HG03066 (cell line): ENCODE results near the gene RBM33.

Experiments
- ATAC-seq: cut with Tn5 transposase; IDR thresholded peaks from one replicate; pipeline ENCODE4 v1.9.1; 2021; ENCODE audit warnings: low read depth; ENCODE audit not compliant: unreplicated experiment

The RBM33 gene

DNA sequence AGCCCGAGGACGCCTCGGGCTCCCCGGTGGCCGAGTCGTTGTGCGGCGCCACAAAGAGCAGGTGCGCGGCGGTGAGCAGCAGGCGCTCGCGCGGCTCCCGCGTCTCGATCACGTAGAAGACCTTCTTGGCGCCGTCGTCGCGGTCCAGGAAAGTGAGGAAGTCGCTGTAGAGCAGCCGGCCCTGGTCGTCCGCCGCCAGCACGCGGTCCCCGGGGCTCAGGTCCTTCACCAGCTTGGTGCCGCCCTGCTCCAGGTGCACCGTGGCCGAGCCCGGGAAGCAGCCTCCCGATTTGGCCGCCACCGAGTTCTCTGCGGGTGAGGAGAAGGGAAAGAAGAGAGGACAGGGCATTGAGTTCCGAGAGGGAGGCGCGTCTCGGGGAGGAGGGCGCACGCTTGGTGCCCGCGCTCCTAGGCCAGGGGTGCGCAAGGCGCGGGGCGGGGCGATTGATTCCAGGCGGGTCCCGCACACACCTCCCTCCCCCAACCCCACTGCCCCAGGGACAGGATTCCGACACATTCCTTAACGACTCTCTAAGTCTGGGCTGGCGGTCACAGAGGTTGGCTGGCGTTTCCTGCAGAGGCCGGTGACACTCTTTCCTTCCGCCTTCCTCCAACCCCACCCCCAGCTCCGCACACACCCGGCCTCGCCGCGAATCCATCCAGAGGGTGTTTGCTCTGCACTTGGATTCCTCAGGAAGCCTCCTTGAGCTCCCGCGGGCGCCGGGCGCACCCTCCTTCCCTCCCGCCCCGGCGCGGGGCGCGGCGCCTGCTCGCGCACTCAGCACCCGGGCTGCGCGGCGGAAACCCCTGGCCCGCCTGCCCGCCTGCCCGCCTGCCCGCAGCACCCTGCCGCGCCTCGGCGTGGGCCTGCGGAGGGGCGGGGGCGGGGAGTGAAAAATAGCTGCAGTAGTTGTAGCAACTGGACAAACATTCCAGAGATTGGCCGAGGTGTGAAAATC, 159.2 kb downstream of the RBM33 start:
- no peak for ATAC-seq

- no peak for ATAC-seq
Observed at GRCh38 chr7:155804431-155804831, 160.0 kb downstream of the RBM33 start.

DNA sequence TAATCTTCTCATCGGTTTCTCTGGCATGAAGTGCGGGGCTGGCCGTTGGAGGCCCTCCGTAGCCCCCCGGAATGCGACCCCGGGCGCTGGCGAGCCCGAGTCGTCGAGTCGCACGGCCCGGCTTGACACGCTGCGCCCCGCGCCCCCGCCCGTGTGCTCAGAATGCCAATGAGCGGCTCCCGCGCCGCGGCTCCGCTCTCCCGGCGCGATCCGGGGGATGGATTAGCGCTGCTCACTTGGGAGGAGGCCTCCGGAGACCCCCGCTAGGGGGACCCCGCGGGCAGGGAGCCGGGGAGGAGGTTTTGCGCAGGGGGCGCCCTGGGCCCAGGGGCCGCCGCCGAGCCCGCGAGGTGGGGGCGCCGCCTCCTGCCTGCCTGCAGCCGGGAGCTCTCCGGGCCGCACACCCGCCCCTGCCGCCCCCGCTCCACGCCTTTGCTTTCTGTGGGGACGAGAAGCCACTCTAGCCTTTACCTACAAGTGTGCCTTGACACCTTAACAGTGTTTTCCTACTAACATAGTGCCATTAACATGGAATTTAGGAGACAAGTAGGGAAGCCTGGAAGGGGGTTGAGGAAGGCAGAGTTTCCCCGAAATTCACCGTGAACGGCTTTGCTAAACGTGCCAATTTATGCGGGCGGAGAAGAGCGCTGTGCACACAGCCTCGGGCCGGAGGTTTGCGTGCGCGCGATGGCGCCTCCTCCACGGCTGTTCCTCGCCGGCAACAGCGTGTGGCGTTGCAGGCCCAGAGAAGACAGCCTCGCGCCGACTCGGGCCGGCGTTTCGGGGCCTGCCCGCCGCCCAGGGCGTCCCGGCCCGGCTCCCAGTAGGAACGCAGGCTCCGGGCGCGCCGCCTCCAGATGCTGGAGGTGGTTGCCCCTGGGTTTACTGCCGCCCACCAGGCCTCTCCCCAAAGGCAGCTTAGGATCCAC, 160.7 kb downstream of the RBM33 start:
- ATAC-seq: peak; percentile 38

DNA sequence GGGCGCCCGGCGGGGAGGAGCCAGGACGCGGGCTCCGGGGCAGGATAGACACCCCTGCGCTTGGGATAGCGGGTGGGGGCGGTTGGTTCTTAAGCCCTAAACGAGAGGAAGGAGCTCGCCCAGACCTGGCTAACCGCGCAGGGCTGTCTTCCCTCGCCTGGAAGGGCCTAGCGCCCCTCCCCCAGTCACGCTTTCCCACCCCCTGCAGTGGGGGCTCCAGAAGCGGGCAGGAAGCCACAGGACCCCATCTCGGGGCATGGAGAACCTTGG, 161.3 kb downstream of the RBM33 start:
- no peak for ATAC-seq

DNA sequence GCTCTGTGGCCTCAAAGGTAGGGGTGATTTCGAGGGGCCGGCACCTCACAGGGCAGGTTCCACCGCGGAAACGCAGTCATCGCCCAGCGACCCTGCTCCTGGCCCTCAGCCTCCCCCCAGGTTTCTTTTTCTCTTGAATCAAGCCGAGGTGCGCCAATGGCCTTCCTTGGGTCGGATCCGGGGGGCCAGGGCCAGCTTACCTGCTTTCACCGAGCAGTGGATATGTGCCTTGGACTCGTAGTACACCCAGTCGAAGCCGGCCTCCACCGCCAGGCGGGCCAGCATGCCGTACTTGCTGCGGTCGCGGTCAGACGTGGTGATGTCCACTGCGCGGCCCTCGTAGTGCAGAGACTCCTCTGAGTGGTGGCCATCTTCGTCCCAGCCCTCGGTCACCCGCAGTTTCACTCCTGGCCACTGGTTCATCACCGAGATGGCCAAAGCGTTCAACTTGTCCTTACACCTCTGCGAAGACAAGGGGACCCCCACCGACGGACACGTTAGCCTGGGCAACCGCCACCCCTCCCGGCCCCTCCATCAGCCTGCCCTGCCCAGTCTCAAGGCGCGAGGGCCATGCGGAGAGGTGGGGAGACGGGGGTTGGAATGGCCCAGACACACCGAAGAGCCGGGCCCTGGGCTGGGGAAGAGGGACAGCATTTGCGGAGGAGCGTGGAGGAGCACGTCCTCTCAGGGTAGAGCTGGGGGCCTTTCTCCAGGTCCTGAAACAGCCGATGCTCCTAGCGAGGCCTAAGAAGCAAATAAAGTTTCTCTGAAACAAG, 161.8 kb downstream of the RBM33 start:
- no peak for ATAC-seq

DNA sequence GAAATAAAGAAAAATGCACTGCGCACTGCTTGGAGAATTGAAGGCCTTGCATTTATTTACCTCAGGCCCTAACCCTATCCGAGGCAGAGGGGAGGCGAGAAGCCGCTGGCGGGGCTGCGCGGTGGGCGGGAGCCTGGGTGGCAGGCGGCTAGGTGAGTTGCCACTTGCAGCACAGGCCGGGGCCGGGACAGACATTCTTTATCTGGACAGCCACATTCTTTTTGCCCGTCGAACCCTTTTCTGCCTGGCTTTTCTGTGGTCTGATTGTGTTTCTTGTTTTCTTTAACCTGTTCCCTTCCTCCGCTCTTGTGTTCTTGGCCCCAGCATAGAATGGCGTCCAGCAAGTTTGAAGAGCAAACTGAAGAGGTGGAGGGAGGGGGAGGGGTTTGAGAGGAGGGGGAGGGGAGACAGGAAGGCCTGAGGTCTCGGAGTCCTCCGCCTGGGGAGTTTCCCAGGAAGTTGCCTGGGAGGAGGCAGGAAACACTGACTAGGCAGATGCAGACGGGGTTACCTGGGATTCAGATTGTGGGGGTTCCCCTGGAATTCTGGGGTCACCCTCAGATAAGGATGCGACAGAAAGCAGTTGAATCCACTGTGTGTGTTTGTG, 162.7 kb downstream of the RBM33 start:
- no peak for ATAC-seq

- no peak for ATAC-seq
Observed at GRCh38 chr7:155807789-155808548, 163.5 kb downstream of the RBM33 start.

- no peak for ATAC-seq
Observed at GRCh38 chr7:155808549-155809331, 164.3 kb downstream of the RBM33 start.

GRCh38 chr7:155809332-155809946, 165.0 kb downstream of the RBM33 start:
- ATAC-seq: no peak

DNA sequence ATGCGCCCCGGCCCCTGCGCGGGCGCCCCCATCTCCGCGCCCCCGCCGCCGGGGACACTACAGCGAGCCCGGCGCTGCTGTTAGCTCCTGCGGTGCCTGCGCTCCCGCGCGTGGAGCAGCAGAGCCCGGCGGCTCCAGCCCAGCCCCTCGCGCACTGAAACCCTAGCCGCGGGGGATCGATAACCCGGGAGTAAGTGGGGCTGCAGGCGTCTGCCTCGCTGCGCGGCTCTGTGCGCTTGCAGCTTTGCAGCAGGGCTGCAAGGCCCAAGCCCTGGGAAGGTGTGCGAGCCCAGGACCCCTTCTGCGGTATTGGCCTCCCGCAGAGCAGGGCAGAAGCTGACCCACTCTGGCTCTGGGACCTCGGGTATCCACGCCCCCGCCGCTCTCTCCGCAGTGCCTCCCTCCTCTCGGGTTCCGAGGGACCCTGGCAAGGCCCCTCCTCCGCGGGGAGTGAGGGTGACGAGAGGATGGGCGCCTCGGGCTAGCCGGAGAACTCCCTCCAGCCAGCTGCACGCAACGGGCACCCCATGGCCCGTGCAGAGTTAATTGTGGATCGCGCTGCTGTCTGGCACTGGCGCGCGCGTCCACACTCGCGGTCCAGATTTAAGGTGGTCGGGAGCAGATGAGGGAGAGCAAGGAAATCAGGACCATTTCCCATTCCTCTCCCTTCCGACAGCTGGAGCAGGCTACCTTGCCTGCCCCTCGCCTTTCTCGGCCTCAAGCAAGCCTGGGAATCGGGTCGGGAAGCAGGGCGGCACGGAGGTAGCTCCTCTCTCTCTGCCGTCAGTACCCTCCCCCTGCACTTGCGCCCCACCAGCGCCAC, 165.7 kb downstream of the RBM33 start:
- no peak for ATAC-seq

- no peak for ATAC-seq
Observed at GRCh38 chr7:155810770-155811559, 166.5 kb downstream of the RBM33 start.

DNA sequence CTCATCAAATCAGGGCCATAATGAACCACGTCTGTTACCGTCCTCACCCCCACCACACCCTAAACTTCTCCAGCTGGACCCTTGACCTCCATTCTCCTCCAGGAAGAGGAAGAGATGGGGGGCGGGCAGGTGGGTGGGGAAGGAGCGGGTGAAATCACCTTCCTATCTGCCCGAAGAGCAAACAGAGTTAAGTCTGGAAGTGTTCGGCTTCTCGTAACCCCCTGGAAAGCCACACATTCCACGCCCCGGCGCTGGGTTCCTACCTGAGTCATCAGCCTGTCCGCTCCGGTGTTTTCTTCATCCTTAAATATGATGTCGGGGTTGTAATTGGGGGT, 167.1 kb downstream of the RBM33 start:
- ATAC-seq: no peak

DNA sequence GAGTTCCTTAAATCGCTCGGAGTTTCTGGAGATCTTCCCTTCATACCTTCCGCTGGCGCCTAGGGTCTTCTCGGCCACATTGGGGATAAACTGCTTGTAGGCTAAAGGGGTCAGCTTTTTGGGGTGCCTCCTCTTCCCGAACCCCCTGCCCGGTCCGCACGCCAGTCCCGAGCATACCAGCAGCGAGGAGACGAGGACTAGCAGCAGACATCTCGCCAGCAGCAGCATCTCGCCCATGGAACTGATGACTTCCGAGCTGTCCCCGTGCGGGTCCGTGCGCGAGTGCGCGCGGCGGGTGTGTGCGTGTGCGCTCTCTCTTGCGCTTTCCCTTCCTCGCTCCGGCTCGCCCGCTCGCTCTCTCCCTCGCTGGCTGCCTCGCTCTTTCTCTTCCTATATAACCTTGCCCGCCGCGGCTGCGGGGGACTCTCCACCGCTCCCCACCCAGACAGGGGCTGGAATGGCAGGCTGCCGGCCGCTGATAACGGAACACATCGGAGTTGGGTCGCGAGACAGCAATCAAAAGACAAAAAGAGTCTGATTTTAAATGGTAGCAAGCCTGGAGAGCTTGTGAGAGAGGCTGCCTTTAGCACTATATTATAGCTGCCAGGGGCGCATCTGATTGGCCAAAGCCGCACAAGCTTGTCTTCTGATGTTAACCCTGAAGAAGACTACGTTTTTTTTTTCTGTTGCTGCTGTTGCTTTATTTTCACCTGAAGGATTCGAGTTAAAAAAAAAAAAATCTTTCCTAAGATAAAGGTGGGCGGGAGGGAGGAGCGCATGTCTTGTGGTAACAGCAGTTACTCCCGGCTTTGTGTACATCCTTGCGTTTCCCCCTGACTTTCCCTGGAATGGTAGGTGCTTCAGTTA, 167.7 kb downstream of the RBM33 start, which contains the start of gene SHH:
Gene SHH (minus strand): TSS at position 569 of the 867 bp plus-strand sequence. CDS start 341 bp downstream, at position 228.
- ATAC-seq: no peak

DNA sequence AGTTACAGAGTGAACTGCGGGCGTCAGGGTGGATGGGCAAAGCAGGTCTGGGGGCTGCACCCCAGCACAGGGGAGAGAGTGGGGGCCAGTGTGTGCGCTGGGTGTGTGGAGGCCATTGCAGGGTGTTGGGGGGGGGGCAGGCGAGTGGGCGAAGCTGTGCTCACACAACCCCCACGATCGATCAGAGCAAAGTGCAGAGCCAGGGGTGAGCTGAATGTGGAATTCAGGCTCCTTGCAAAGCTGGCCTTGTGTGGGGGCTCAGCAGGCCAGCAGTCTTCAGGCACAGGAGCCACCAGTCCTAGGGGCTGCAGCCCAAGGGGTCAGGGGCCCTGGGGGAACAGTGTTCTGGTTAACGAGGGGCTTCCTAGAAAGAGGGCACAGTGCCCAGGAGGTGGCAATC, 168.7 kb downstream of the RBM33 start:
- ATAC-seq: no peak

GRCh38 chr7:155813546-155814315, 169.3 kb downstream of the RBM33 start:
- ATAC-seq: no peak
